GM18858 (cell line): ENCODE measurements around the gene SAA1.
"Not testable (repeated sequence)": the region's sequence is repeated elsewhere in the genome, so short reads cannot be mapped to it uniquely, and the experiment has no call there.

Source experiments
- ATAC-seq: cut with Tn5 transposase; IDR thresholded peaks from one replicate; pipeline ENCODE4 v1.9.1; 2021; ENCODE audit not compliant: unreplicated experiment

The SAA1 gene

DNA sequence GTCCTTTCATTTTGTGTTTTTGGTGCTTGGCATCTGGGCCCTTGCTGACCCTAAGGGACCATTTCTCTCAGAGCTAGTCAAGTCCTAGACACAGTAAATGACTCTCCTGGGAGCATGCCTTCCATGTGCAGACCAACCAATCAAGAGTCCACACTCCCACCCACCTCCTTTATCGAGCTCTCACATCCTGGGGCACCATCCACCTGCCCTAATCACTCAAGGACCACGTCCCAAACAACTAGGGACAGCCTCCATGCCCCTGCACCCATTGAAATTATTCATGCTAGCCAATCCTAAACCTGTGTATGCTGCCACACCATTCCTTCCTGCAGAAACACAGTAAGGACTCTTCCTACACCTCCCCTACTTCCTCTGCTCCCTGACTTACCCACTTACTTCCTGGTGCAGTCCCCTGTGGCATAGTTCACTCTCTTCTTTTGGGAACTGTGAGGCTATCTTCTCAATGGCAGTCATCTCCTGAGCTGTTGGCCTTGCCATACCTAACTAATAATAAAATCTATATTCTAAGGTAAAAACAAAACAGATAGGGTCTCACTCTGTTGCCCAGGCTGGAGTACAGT is 11.2 kb upstream of the SAA1 start:
- no peak for ATAC-seq

DNA sequence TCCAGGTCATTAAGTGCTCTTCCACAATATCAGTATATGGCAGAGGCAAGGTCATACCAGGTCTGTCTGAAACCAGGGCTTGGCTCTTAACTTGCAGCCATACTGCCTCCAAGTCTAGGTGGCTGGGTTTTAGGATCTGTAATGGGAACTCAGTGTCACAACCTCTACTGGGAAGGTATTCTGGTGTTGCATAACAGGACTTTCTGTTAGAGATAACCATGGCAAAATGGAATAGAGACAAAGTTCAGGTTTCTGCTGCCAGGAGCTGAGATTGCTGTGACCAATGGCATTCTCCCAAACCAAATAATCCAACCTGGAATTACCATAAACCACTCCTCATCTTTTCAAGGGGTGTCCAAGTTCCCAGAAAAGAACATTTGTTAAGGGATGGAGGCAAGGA is 6.8 kb upstream of the SAA1 start:
- no peak for ATAC-seq

DNA sequence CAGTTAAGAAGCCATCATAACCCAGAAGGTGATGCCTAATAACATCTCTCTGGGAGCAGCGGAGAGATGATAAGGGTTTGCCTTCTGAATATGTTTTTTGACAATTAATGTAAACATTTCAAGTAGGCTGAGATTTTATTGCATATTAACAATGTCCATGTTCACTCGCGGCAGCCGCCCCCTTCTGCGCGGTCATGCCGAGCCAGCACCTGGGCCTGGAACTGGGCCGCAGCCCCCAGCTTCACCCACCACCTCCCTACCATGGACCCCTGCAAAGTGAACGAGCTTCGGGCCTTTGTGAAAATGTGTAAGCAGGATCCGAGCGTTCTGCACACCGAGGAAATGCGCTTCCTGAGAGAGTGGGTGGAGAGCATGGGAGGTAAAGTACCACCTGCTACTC is 4.3 kb upstream of the SAA1 start:
- no peak for ATAC-seq

- ATAC-seq: not testable (repeated sequence)
These were observed 3.2 kb upstream of the SAA1 start for GRCh38 chr11:18262681-18263350.

DNA sequence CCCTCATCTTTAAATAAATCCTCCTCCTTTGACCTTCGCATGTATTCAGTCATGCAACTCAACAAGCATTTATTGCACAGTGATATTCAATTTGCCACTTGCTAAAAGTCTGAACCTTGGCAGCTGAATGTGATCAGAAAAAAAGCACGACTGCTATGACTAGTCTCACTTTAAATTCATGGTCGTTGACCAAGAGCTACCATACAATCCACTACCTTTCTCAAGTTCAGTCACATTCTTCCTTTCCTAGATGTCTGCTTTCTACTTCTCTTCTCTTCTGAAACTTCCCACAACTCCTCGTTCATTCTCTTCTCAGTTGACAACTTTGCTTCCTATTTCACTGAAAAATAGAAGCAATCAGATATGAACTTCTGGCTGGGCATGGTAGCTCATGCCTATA is 2.0 kb upstream of the SAA1 start:
- peak; percentile 50 for ATAC-seq

GRCh38 chr11:18264677-18265555 is 1.1 kb upstream of the SAA1 start:
- ATAC-seq: no peak

- peak; percentile 40 for ATAC-seq
These were observed 1.5 kb downstream of the SAA1 start for GRCh38 chr11:18267335-18268133.

GRCh38 chr11:18269252-18269651 is 3.2 kb downstream of the SAA1 start:
- ATAC-seq: not testable (repeated sequence)

GRCh38 chr11:18270102-18270501 is 4.0 kb downstream of the SAA1 start:
- ATAC-seq: no peak

- no peak for ATAC-seq
These were observed 5.1 kb downstream of the SAA1 start for GRCh38 chr11:18271206-18271605.

GRCh38 chr11:18277565-18278271 is 11.7 kb downstream of the SAA1 start:
- ATAC-seq: no peak

DNA sequence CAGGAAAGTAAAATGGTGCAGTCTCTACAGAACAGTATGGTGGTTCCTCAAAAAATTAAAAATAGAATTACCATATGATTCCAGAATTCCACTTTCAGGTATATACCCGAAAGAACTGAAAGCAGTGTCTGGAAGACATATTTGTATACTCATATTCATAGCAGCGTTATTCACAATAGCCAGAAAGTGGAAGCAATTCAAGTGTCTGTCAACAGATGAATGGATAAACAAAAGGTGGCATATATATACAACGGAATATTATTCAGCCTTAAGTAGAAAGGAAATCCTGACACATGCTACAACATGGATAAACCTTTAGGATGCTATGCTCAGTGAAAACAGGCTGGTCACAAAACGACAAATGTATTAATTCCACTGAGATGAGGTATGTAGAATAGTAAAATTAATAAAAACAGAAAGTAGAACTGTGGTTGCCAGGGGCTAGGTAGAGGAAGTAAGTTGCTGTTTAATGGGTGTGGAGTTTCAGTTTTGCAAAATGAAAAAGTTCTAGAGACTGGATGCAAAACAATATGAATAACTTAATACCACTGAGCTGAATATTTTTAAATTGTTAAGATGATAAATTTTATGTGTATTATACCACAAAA is 14.5 kb downstream of the SAA1 start:
- ATAC-seq: peak; percentile 90

GRCh38 chr11:18282626-18283025 is 16.6 kb downstream of the SAA1 start:
- ATAC-seq: no peak

DNA sequence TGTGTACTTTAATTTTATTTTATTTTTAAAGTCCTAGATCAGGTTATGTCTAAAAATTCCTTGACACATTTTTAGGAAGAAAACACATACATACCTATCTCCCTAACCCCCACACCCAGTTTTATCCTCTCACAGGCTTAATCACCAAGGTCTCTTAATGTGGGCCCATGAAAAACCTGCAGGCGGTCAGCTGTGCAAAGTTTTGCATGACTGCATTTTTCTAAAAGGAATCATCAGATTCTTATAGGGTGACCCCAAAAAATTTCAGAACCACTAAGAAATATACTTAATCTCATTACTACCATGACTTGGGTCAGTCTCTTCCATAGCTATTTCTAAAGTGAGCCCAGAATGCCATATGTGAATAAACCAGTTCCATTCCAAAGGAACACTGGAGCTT is 19.8 kb downstream of the SAA1 start:
- ATAC-seq: no peak

- ATAC-seq: no peak
These were observed 22.8 kb downstream of the SAA1 start for GRCh38 chr11:18288911-18289310.

GRCh38 chr11:18294862-18295261 is 28.8 kb downstream of the SAA1 start:
- ATAC-seq: peak; percentile 86

DNA sequence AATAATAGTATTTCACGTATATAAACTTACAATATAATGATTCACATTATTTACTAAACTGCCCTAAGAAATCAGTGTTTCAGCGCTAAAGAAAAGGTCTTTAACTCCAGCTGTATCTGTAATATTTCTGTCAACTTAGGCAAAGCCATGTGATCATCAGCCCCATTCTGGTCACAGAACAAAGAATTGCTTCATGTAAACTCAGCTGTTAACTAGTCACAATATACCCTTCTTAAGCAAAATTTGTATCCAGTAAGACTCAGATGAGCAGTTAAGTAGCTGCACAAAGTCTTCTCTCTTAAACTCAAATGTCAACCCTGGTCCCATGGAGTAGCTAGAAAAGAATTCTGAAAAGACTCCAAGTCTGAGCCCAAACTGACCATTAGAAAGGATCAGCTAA is 29.3 kb downstream of the SAA1 start:
- no peak for ATAC-seq

DNA sequence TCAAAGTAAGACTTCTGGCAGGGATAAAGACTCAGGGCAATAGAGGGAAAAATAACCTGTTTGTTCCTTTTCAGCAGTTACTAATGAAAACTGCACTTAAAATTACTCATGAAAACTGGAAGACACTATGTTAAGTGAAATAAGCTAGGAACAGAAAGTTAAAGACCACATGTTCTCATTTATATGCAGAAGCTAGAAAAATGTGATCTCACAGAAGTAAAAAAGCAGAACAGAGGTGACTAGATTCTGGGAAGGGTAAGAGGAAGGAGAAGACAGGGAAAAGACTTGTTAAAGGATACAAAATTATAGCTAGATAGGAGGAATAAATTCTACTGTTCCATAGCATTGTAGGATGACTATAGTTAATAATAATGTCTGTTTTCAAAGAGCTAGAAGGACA is 33.7 kb downstream of the SAA1 start:
- ATAC-seq: no peak

DNA sequence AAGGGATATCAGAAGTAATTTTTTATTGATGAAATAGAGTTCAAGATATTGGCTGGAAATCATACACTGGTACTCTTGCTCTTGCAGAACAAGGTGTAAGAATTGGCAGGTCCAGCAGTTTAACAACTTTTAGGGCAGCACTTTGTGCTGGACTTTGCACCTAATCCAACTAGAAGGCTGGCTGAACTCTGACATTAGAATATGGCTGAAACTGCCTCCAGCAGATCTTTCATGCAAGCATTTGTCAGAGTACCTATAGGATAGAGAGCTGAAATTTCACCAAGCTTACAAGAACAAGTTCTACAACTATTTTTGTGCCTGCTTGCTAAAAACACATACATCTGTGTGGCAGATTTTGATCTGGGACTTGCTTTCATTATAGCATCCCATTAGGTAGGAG is 38.7 kb downstream of the SAA1 start:
- ATAC-seq: no peak

- no peak for ATAC-seq
These were observed 41.5 kb downstream of the SAA1 start for GRCh38 chr11:18307461-18308139.
